ENCODE data around the gene TINAGL1. TPM values are rescaled to one million over a fixed set of nuclear protein-coding genes. Genes with fewer than 3 reads are reported as not detected.
A peak's percentile ranks its signal among the peaks of the same experiment; 100 is the strongest.

The TINAGL1 gene
- polyA plus RNA-seq, 2 donors: 16.4 to 20.0 TPM

DNA sequence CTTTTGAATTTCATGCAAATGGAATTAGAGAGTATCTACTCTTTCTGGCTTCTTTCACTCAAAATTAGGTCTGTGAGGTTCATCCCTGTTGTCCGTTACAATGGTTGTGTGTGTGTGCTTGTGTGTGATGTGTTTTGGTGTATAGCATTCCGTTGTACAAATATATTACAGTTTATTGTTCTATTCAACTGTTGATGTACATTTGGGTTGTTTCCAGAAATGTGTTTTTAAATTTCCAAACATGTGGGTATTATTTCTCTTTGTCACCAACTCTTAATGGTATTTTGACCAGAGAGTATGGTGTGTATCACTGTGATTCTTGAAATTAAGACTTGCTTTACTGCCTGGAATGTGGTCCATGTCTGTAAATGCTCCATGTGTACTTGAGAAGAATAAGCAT, 24.3 kb downstream of the TINAGL1 start:
- Histone ChIP-seq H3K9me3 (ENCODE audit: control insufficient read depth in 2 of 2, insufficient read depth in 1 of 2, low read depth in 1 of 2, low read length in 1 of 2) (no peaks in the 10 kb centered on the region), H3K27ac (ENCODE audit: low read depth in 2 of 2, low read length in 1 of 2) (no peak overlapping the region), H3K4me1 (ENCODE audit: control insufficient read depth in 2 of 2, insufficient read depth in 2 of 2, low read length in 1 of 2) (no peaks in the 10 kb centered on the region), H3K36me3 (ENCODE audit: control insufficient read depth in 2 of 2, insufficient read depth in 2 of 2, low read length in 1 of 2) (no peaks in the 10 kb centered on the region), H3K4me3 (ENCODE audit: low read depth in 1 of 2, low read length in 2 of 2) (no peak overlapping the region), H3K27me3 (ENCODE audit: control insufficient read depth in 1 of 2, insufficient read depth in 2 of 2, low read length in 2 of 2) (no peaks in the 10 kb centered on the region)
- 73 to 79% methylated on average over 2 of the region's 2 CpGs for WGBS, 2 donors

DNA sequence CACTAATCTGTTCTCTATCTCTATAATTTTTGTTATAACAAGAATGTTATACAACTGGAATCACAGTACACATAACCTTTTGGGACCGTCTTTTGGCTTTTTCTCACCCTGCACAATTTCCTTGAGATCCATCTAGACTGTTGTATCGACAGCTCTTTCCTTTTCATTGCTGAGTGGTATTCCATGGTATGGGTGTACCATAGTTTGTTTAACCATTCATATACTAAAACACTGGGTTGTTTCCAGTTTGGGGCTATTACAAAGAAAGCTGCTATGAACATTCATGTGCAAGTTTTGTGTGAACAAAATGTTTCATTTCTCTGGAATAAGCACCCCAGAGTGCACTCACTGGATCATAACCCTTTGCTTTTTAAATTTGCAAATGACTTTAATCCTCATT, 25.8 kb downstream of the TINAGL1 start:
- H3K4me1 ChIP-seq (ENCODE audit: control insufficient read depth in 2 of 2, insufficient read depth in 2 of 2, low read length in 1 of 2): no peaks in the 10 kb centered on the region
- no peak overlapping the region for H3K4me3 ChIP-seq (ENCODE audit: low read depth in 1 of 2, low read length in 2 of 2)
- WGBS, 2 donors: 93 to 96% methylated on average over 2 of the region's 2 CpGs
- no peak overlapping the region for H3K27ac ChIP-seq (ENCODE audit: low read depth in 2 of 2, low read length in 1 of 2)
- no peaks in the 10 kb centered on the region for H3K27me3 ChIP-seq (ENCODE audit: control insufficient read depth in 1 of 2, insufficient read depth in 2 of 2, low read length in 2 of 2)
- H3K36me3 ChIP-seq (ENCODE audit: control insufficient read depth in 2 of 2, insufficient read depth in 2 of 2, low read length in 1 of 2): no peaks in the 10 kb centered on the region
- H3K9me3 ChIP-seq (ENCODE audit: control insufficient read depth in 2 of 2, insufficient read depth in 1 of 2, low read depth in 1 of 2, low read length in 1 of 2): no peaks in the 10 kb centered on the region

DNA sequence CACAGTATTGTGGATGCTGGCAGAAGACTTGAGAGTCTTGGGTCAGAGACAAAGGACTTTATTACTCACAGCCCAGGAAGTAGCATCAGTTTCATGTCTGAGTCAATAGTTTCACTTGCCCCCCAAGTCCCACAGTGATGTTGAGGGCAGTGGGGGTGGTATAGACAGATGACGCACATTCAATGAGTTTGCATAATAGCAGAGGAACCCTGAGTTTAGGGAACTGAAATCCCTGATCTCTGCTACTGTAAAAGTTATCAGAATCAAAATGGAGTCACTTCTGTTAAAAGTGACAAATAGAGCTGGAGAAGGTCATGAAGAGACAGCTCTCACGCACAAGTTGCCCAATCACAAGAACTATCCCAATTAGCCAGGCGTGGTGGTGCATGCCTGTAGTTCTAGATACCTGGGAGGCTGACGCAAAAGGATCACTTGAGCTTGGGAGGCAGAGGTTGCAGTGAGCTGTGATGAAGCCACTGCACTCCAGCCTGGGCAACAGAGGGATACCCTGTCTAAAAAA, 29.7 kb downstream of the TINAGL1 start:
- Histone ChIP-seq H3K36me3 (ENCODE audit: control insufficient read depth in 2 of 2, insufficient read depth in 2 of 2, low read length in 1 of 2) (no peaks in the 10 kb centered on the region), H3K27ac (ENCODE audit: low read depth in 2 of 2, low read length in 1 of 2) (no peak overlapping the region), H3K9me3 (ENCODE audit: control insufficient read depth in 2 of 2, insufficient read depth in 1 of 2, low read depth in 1 of 2, low read length in 1 of 2) (no peaks in the 10 kb centered on the region), H3K4me1 (ENCODE audit: control insufficient read depth in 2 of 2, insufficient read depth in 2 of 2, low read length in 1 of 2) (no peaks in the 10 kb centered on the region), H3K27me3 (ENCODE audit: control insufficient read depth in 1 of 2, insufficient read depth in 2 of 2, low read length in 2 of 2) (no peaks in the 10 kb centered on the region), H3K4me3 (ENCODE audit: low read depth in 1 of 2, low read length in 2 of 2) (no peak overlapping the region)
- WGBS, 2 donors: 83 to 88% methylated on average over 4 of the region's 4 CpGs

DNA sequence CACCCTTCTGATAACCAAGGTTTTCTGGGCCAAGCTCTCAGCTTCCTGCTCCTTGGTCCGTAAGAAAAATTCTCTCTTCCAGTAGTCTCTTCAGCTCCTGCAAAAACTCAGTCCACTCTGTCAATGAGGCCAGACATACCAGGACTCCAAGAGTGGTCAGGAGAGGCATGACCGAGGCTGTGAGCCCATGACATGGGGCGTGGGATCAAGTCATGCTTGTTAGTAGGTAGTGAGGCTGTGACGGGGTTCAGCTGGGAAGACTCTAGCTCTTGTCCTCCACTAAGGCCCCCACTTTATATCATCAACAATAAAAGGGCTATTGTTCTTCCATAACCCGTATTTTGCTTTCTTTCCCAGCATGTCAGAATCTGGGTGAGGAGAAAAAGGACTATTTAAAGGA, 31.0 kb downstream of the TINAGL1 start:
- H3K4me1 ChIP-seq (ENCODE audit: control insufficient read depth in 2 of 2, insufficient read depth in 2 of 2, low read length in 1 of 2): no peaks in the 10 kb centered on the region
- no peak overlapping the region for H3K27ac ChIP-seq (ENCODE audit: low read depth in 2 of 2, low read length in 1 of 2)
- H3K27me3 ChIP-seq (ENCODE audit: control insufficient read depth in 1 of 2, insufficient read depth in 2 of 2, low read length in 2 of 2): no peaks in the 10 kb centered on the region
- 95% methylated on average over 5 of the region's 5 CpGs for WGBS, 2 donors
- H3K36me3 ChIP-seq (ENCODE audit: control insufficient read depth in 2 of 2, insufficient read depth in 2 of 2, low read length in 1 of 2): no peaks in the 10 kb centered on the region
- no peaks in the 10 kb centered on the region for H3K9me3 ChIP-seq (ENCODE audit: control insufficient read depth in 2 of 2, insufficient read depth in 1 of 2, low read depth in 1 of 2, low read length in 1 of 2)
- no peak overlapping the region for H3K4me3 ChIP-seq (ENCODE audit: low read depth in 1 of 2, low read length in 2 of 2)

DNA sequence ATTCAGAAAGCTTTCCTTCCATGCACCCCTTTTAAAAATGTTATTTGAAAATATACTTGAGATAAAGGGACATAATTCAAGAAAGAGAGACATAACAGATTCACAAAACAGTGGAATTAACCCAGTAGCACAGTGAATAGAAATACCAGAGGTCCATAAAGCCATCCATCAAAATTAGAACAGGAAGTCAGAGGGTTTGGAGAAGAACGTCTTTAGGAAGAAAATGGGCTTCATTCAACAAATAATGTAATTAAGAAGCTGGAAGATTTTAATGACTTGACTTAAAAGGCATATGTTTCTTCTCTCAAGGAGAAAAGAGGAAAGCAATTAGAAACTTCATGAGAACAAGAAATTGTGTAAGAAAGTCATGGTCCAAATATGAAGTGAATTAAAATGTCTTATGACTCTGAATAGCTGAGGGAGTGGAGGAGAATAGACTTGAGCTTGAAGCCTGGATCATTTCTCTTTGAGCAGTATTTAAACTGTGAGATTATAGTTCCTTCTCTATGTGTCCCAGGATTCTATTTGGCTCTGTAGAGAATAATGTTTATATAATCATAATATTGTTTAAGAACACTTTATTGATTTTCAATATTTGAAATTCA, 33.3 kb downstream of the TINAGL1 start:
- Histone ChIP-seq H3K4me3 (ENCODE audit: low read depth in 1 of 2, low read length in 2 of 2) (no peak overlapping the region), H3K36me3 (ENCODE audit: control insufficient read depth in 2 of 2, insufficient read depth in 2 of 2, low read length in 1 of 2) (no peaks in the 10 kb centered on the region), H3K4me1 (ENCODE audit: control insufficient read depth in 2 of 2, insufficient read depth in 2 of 2, low read length in 1 of 2) (no peaks in the 10 kb centered on the region), H3K9me3 (ENCODE audit: control insufficient read depth in 2 of 2, insufficient read depth in 1 of 2, low read depth in 1 of 2, low read length in 1 of 2) (no peaks in the 10 kb centered on the region), H3K27me3 (ENCODE audit: control insufficient read depth in 1 of 2, insufficient read depth in 2 of 2, low read length in 2 of 2) (no peaks in the 10 kb centered on the region), H3K27ac (ENCODE audit: low read depth in 2 of 2, low read length in 1 of 2) (no peak overlapping the region)
- WGBS, 2 donors: 10 to 20% methylated on average over 1 of the region's 1 CpG

DNA sequence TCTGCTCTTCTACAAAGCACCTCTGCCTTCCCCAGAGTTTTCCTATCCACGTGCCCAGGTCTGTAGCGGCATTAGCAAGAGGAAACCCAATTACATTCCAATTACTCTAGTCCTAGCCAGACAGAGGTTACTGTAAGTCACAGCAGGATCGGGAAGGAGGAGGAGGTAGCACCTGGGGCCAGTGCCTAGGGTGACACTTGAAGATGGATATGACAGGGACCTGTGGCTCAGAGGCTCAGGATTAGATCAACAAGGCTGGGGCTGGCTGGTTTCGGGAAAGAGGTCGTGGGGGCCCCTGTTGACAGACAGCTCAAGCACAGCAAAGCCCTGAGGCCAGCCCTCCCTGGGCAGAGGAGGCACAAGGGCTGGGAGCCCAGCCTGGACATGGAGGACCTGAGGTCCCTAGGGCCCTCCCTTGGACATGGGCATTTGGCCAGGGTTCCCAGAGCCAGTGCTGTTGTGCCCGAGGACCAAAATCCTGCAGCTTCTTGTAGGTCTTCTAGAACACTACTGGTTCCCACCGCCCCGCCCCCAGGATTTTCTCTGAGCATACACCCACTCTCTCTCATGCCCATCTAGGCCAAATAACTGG, 38.2 kb downstream of the TINAGL1 start:
- H3K27me3 ChIP-seq (ENCODE audit: control insufficient read depth in 1 of 2, insufficient read depth in 2 of 2, low read length in 2 of 2): no peaks in the 10 kb centered on the region
- no peak overlapping the region for H3K4me3 ChIP-seq (ENCODE audit: low read depth in 1 of 2, low read length in 2 of 2)
- H3K4me1 ChIP-seq (ENCODE audit: control insufficient read depth in 2 of 2, insufficient read depth in 2 of 2, low read length in 1 of 2): peaks cover 0 to 3% of the 10 kb centered on the region in 2 donors
- H3K9me3 ChIP-seq (ENCODE audit: control insufficient read depth in 2 of 2, insufficient read depth in 1 of 2, low read depth in 1 of 2, low read length in 1 of 2): no peaks in the 10 kb centered on the region
- no peak overlapping the region for H3K27ac ChIP-seq (ENCODE audit: low read depth in 2 of 2, low read length in 1 of 2)
- no peaks in the 10 kb centered on the region for H3K36me3 ChIP-seq (ENCODE audit: control insufficient read depth in 2 of 2, insufficient read depth in 2 of 2, low read length in 1 of 2)
- 78 to 86% methylated on average over 8 of the region's 8 CpGs for WGBS, 2 donors

DNA sequence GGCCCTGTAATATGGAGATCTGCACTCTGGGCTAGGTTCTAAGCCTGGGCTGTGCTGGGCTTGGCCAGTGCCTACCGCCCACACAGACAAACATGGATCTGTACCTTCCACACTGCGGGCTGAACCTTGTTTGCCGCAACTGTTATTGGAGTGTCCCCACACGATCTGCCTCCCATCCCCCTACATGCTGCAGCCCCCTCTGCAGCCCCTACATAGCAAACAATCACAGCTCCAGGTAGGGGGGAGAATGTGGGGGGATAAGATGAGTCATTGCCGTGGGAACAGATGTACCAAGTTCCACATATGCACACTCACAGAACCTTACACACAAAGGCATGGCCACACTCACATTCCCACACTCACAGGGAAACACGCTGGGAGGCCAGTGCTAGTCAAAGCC, 39.1 kb downstream of the TINAGL1 start:
- Histone ChIP-seq H3K27me3 (ENCODE audit: control insufficient read depth in 1 of 2, insufficient read depth in 2 of 2, low read length in 2 of 2) (no peaks in the 10 kb centered on the region), H3K9me3 (ENCODE audit: control insufficient read depth in 2 of 2, insufficient read depth in 1 of 2, low read depth in 1 of 2, low read length in 1 of 2) (no peaks in the 10 kb centered on the region), H3K36me3 (ENCODE audit: control insufficient read depth in 2 of 2, insufficient read depth in 2 of 2, low read length in 1 of 2) (no peaks in the 10 kb centered on the region), H3K27ac (ENCODE audit: low read depth in 2 of 2, low read length in 1 of 2) (no peak overlapping the region), H3K4me3 (ENCODE audit: low read depth in 1 of 2, low read length in 2 of 2) (no peak overlapping the region), H3K4me1 (ENCODE audit: control insufficient read depth in 2 of 2, insufficient read depth in 2 of 2, low read length in 1 of 2) (peaks cover 3 to 6% of the 10 kb centered on the region in 2 donors)
- 89 to 92% methylated on average over 6 of the region's 6 CpGs for WGBS, 2 donors

DNA sequence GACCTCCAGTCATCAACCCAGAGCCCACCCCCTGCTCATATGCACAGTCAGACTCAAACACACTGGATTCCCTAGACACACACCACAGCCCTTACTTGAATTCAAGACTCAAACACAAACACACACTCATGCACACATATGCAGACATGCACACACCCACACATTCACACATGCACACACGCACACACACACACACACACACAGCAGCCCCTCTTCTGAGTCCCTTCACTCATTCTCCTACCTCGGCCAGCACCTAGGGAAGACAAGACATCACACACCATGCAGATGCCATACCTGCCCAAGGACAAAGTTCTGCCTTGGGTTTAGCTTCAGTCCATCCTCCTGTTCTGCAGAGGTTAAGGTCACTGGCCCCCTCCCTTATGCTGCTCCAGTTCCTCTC, 39.6 kb downstream of the TINAGL1 start:
- 61 to 68% methylated on average over 2 of the region's 2 CpGs for WGBS, 2 donors
- H3K27ac ChIP-seq (ENCODE audit: low read depth in 2 of 2, low read length in 1 of 2): no peak overlapping the region
- peaks cover 3 to 6% of the 10 kb centered on the region in 2 donors for H3K4me1 ChIP-seq (ENCODE audit: control insufficient read depth in 2 of 2, insufficient read depth in 2 of 2, low read length in 1 of 2)
- no peaks in the 10 kb centered on the region for H3K9me3 ChIP-seq (ENCODE audit: control insufficient read depth in 2 of 2, insufficient read depth in 1 of 2, low read depth in 1 of 2, low read length in 1 of 2)
- no peak overlapping the region for H3K4me3 ChIP-seq (ENCODE audit: low read depth in 1 of 2, low read length in 2 of 2)
- no peaks in the 10 kb centered on the region for H3K27me3 ChIP-seq (ENCODE audit: control insufficient read depth in 1 of 2, insufficient read depth in 2 of 2, low read length in 2 of 2)
- no peaks in the 10 kb centered on the region for H3K36me3 ChIP-seq (ENCODE audit: control insufficient read depth in 2 of 2, insufficient read depth in 2 of 2, low read length in 1 of 2)

DNA sequence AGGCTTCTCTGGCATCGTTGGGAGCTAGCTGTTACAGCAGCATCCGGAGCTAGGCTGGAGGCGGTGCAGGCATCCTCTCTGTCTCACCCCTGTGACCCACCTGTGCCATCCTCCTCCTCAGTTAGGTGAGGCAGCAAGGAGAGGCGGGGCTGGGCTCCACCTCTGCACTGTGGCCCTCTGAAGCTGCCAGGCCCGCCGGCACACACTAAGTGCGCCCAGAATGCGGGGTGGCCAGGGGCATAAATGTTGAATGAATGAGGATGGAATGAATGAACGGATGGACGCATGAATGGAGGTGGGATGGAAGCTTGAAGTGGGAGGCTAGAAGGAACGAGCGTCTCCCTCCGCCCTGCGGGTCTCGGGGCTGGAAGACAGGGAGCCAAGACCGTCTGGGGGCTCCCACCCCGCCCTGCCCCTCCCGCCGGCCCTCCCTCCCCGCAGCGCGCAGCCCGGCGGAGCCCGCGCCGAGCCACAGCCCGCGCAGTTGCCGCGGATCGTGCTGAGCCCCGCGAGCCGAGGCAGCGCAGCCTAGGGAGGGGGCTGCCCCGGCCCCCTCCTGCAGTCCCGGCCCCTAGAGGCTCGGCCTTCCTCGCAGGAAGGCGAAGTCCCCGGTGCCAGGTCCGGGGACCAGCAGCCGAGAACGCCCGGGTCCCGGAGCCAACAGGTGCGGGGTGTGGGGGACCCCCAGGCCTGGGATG, 41.1 kb downstream of the TINAGL1 start, which contains the start of gene HCRTR1:
Gene HCRTR1, plus strand, starts transcription at position 472 of the 698 bp plus-strand sequence. CDS start 1,504 bp downstream, outside the sequence.
- no peaks in the 10 kb centered on the region for H3K9me3 ChIP-seq (ENCODE audit: control insufficient read depth in 2 of 2, insufficient read depth in 1 of 2, low read depth in 1 of 2, low read length in 1 of 2)
- no peak within 1 kb of the TSS for H3K27ac ChIP-seq (ENCODE audit: low read depth in 2 of 2, low read length in 1 of 2)
- WGBS, 2 donors: 6 to 15% methylated on average over 19 to 48 of the region's 48 CpGs
- H3K4me1 ChIP-seq (ENCODE audit: control insufficient read depth in 2 of 2, insufficient read depth in 2 of 2, low read length in 1 of 2): peaks cover 3 to 6% of the 10 kb centered on the region in 2 donors
- H3K4me3 ChIP-seq (ENCODE audit: low read depth in 1 of 2, low read length in 2 of 2): peak within 1 kb of the TSS; percentile 26 to 32
- no peaks in the 10 kb centered on the region for H3K27me3 ChIP-seq (ENCODE audit: control insufficient read depth in 1 of 2, insufficient read depth in 2 of 2, low read length in 2 of 2)
- H3K36me3 ChIP-seq (ENCODE audit: control insufficient read depth in 2 of 2, insufficient read depth in 2 of 2, low read length in 1 of 2): no peaks in the 10 kb centered on the region

All from esophagus (tissue), 2 donors.